Measurements from ENCODE around the gene P4HA3.

Gene P4HA3

GRCh38 chr11:74319139-74319816, 7.8 kb upstream of the P4HA3 start:
- peak; percentile 90 for DNase-seq (ENCODE audit: low read depth)
- TF ChIP-seq CTCF (IDR thresholded peaks at IDR 0.05; ENCODE audit: control insufficient read depth, insufficient read depth, low read depth, low read length, missing control alignments): no peak
- no peak overlapping the region for H3K4me3 ChIP-seq (ENCODE audit: control insufficient read depth, low read depth, low read length)

- TF ChIP-seq CTCF (IDR thresholded peaks at IDR 0.05; ENCODE audit: control insufficient read depth, insufficient read depth, low read depth, low read length, missing control alignments): no peak
- no peak for DNase-seq (ENCODE audit: low read depth)
- H3K4me3 ChIP-seq (ENCODE audit: control insufficient read depth, low read depth, low read length): no peak overlapping the region
Observed at GRCh38 chr11:74318241-74318932, 6.9 kb upstream of the P4HA3 start.

GRCh38 chr11:74316772-74317505, 5.5 kb upstream of the P4HA3 start:
- no peak overlapping the region for H3K4me3 ChIP-seq (ENCODE audit: control insufficient read depth, low read depth, low read length)
- no peak for DNase-seq (ENCODE audit: low read depth)
- TF ChIP-seq CTCF (IDR thresholded peaks at IDR 0.05; ENCODE audit: control insufficient read depth, insufficient read depth, low read depth, low read length, missing control alignments): no peak

GRCh38 chr11:74312326-74312725, 886 bp upstream of the P4HA3 start:
- no peak for DNase-seq (ENCODE audit: low read depth)
- no peak for TF ChIP-seq CTCF (IDR thresholded peaks at IDR 0.05; ENCODE audit: control insufficient read depth, insufficient read depth, low read depth, low read length, missing control alignments)

GRCh38 chr11:74310857-74311256, 583 bp downstream of the P4HA3 start:
- no peak for TF ChIP-seq CTCF (IDR thresholded peaks at IDR 0.05; ENCODE audit: control insufficient read depth, insufficient read depth, low read depth, low read length, missing control alignments)
- no peak for DNase-seq (ENCODE audit: low read depth)
- H3K4me3 ChIP-seq (ENCODE audit: control insufficient read depth, low read depth, low read length): peak overlapping the region; percentile 48

More at GRCh38 chr11:74312326-74312725, 886 bp upstream of the P4HA3 start:
- no peak overlapping the region for H3K4me3 ChIP-seq (ENCODE audit: control insufficient read depth, low read depth, low read length)

GRCh38 chr11:74307434-74307833, 4.0 kb downstream of the P4HA3 start:
- DNase-seq (ENCODE audit: low read depth): no peak
- H3K4me3 ChIP-seq (ENCODE audit: control insufficient read depth, low read depth, low read length): no peak overlapping the region
- TF ChIP-seq CTCF (IDR thresholded peaks at IDR 0.05; ENCODE audit: control insufficient read depth, insufficient read depth, low read depth, low read length, missing control alignments): no peak

Data from AG09309 (cell line).